ENCODE measurements around the gene STUB1. TPM values are rescaled to one million over a fixed set of nuclear protein-coding genes. Genes with fewer than 3 reads are reported as not detected.

STUB1 gene
- total and polyA plus RNA-seq, 2 donors (not counting 1 experiment from before 2014, with no cell fraction given) = 94.6 to 133 TPM

- H3K27ac ChIP-seq (ENCODE audit: insufficient read depth, low read length) = no peak within 1 kb of the TSS
- no peaks in the 10 kb centered on the region for H3K79me2 ChIP-seq (ENCODE audit: control insufficient read depth, insufficient read depth, low read length)
- H3K36me3 ChIP-seq (ENCODE audit: control insufficient read depth, insufficient read depth, low read length) = no peaks in the 10 kb centered on the region
- no peaks in the 10 kb centered on the region for H3K9me3 ChIP-seq (ENCODE audit: control insufficient read depth, insufficient read depth, low read depth, low read length)
- no peak within 1 kb of the TSS for H3K4me2 ChIP-seq (ENCODE audit: extremely low read depth, insufficient read depth, low read length)
- H3K27me3 ChIP-seq (ENCODE audit: control insufficient read depth, insufficient read depth, low read length) = peaks cover 50% of the 10 kb centered on the region
- no peak within 1 kb of the TSS for H3K4me3 ChIP-seq (replicated peaks in 1 of 4; ENCODE audit: control extremely low read depth in 1 of 4, insufficient read depth in 1 of 4, low read depth in 3 of 4, low read length in 4 of 4)
- H3K4me1 ChIP-seq (ENCODE audit: control insufficient read depth, extremely low read depth, insufficient read depth, low read length) = peaks cover 8% of the 10 kb centered on the region
- TF ChIP-seq CTCF (conservative IDR thresholded peaks at IDR 0.05 in 1 of 2, IDR thresholded peaks at IDR 0.05 in 1 of 2; ENCODE audit: low read depth in 1 of 2, low read length in 2 of 2) (no peak), EZH2 (IDR thresholded peaks at IDR 0.05; ENCODE audit: low read length, missing control alignments) (no peak)
- no peak within 1 kb of the TSS for H3K9ac ChIP-seq (ENCODE audit: insufficient read depth, low read length)
- H4K20me1 ChIP-seq (ENCODE audit: control insufficient read depth, extremely low read depth, insufficient read depth, low read length) = no peaks in the 10 kb centered on the region
- H2AFZ ChIP-seq (ENCODE audit: low read length) = no peak within 1 kb of the TSS
- no peak for DNase-seq (ENCODE audit: low read depth in 2 of 2)
These were observed 25.4 kb downstream of the STUB1 start, which contains the start of gene FBXL16 for GRCh38 chr16:705431-706188. TSS of gene FBXL16 (minus strand) at chr16:705801. CDS start at chr16:697405, 8,396 bp downstream.

GRCh38 chr16:706189-707061, 26.2 kb downstream of the STUB1 start:
- H3K27ac ChIP-seq (ENCODE audit: insufficient read depth, low read length) = no peak overlapping the region
- peaks cover 43% of the 10 kb centered on the region for H3K27me3 ChIP-seq (ENCODE audit: control insufficient read depth, insufficient read depth, low read length)
- H3K4me2 ChIP-seq (ENCODE audit: extremely low read depth, insufficient read depth, low read length) = no peak overlapping the region
- no peak overlapping the region for H3K9ac ChIP-seq (ENCODE audit: insufficient read depth, low read length)
- no peaks in the 10 kb centered on the region for H3K79me2 ChIP-seq (ENCODE audit: control insufficient read depth, insufficient read depth, low read length)
- TF ChIP-seq EZH2 (IDR thresholded peaks at IDR 0.05; ENCODE audit: low read length, missing control alignments) (peak; percentile 87), CTCF (conservative IDR thresholded peaks at IDR 0.05 in 1 of 2, IDR thresholded peaks at IDR 0.05 in 1 of 2; ENCODE audit: low read depth in 1 of 2, low read length in 2 of 2) (no peak)
- no peaks in the 10 kb centered on the region for H3K9me3 ChIP-seq (ENCODE audit: control insufficient read depth, insufficient read depth, low read depth, low read length)
- no peak overlapping the region for H2AFZ ChIP-seq (ENCODE audit: low read length)
- DNase-seq (ENCODE audit: low read depth in 2 of 2) = no peak
- H3K36me3 ChIP-seq (ENCODE audit: control insufficient read depth, insufficient read depth, low read length) = no peaks in the 10 kb centered on the region
- no peak overlapping the region for H3K4me3 ChIP-seq (replicated peaks in 1 of 4; ENCODE audit: control extremely low read depth in 1 of 4, insufficient read depth in 1 of 4, low read depth in 3 of 4, low read length in 4 of 4)
- H4K20me1 ChIP-seq (ENCODE audit: control insufficient read depth, extremely low read depth, insufficient read depth, low read length) = no peaks in the 10 kb centered on the region
- H3K4me1 ChIP-seq (ENCODE audit: control insufficient read depth, extremely low read depth, insufficient read depth, low read length) = peaks cover 8% of the 10 kb centered on the region

- Histone ChIP-seq H3K4me3 (replicated peaks in 1 of 4; ENCODE audit: control extremely low read depth in 1 of 4, insufficient read depth in 1 of 4, low read depth in 3 of 4, low read length in 4 of 4) (no peak overlapping the region), H3K9ac (ENCODE audit: insufficient read depth, low read length) (no peak overlapping the region), H3K36me3 (ENCODE audit: control insufficient read depth, insufficient read depth, low read length) (no peaks in the 10 kb centered on the region), H4K20me1 (ENCODE audit: control insufficient read depth, extremely low read depth, insufficient read depth, low read length) (no peaks in the 10 kb centered on the region), H3K4me1 (ENCODE audit: control insufficient read depth, extremely low read depth, insufficient read depth, low read length) (peaks cover 8% of the 10 kb centered on the region), H3K27ac (ENCODE audit: insufficient read depth, low read length) (no peak overlapping the region), H3K9me3 (ENCODE audit: control insufficient read depth, insufficient read depth, low read depth, low read length) (no peaks in the 10 kb centered on the region), H3K27me3 (ENCODE audit: control insufficient read depth, insufficient read depth, low read length) (peaks cover 39% of the 10 kb centered on the region), H2AFZ (ENCODE audit: low read length) (no peak overlapping the region), H3K4me2 (ENCODE audit: extremely low read depth, insufficient read depth, low read length) (no peak overlapping the region), H3K79me2 (ENCODE audit: control insufficient read depth, insufficient read depth, low read length) (no peaks in the 10 kb centered on the region)
- TF ChIP-seq EZH2 (IDR thresholded peaks at IDR 0.05; ENCODE audit: low read length, missing control alignments) = no peak
- no peak for TF ChIP-seq CTCF (conservative IDR thresholded peaks at IDR 0.05 in 1 of 2, IDR thresholded peaks at IDR 0.05 in 1 of 2; ENCODE audit: low read depth in 1 of 2, low read length in 2 of 2)
- DNase-seq (ENCODE audit: low read depth in 2 of 2) = no peak
These were observed 26.9 kb downstream of the STUB1 start for GRCh38 chr16:707062-707538.

Data from fibroblast of lung (primary cell).